VCaP (cell line): ENCODE data around the gene SLC9A9.
A peak's percentile ranks its signal among the peaks of the same experiment; 100 is the strongest.

Experiments used
- H3K27ac ChIP-seq: fragments of 450-650 bp; 2 replicates; pipeline ENCODE4 v1.5.1; 2017
- CTCF ChIP-seq: fragments of 450-650 bp; conservative IDR thresholded peaks from 2 replicates; pipeline ENCODE4 v1.5.1; 2017; ENCODE audit warnings: mild to moderate bottlenecking, moderate library complexity

Gene SLC9A9

GRCh38 chr3:143770391-143770790 is 77.9 kb downstream of the SLC9A9 start:
- H3K27ac ChIP-seq, result no peak overlapping the region
- no peak for TF ChIP-seq CTCF

GRCh38 chr3:143769616-143770015 is 78.7 kb downstream of the SLC9A9 start:
- no peak overlapping the region for H3K27ac ChIP-seq
- no peak for TF ChIP-seq CTCF

- no peak for TF ChIP-seq CTCF
- no peak overlapping the region for H3K27ac ChIP-seq
These were observed 83.4 kb downstream of the SLC9A9 start for GRCh38 chr3:143764840-143765239.

- TF ChIP-seq CTCF, result peak; percentile 79
- H3K27ac ChIP-seq, result no peak overlapping the region
These were observed 84.6 kb downstream of the SLC9A9 start for GRCh38 chr3:143763564-143764162.

GRCh38 chr3:143757691-143758090 is 90.6 kb downstream of the SLC9A9 start:
- TF ChIP-seq CTCF, result no peak
- H3K27ac ChIP-seq, result no peak overlapping the region

GRCh38 chr3:143755978-143756377 is 92.3 kb downstream of the SLC9A9 start:
- no peak for TF ChIP-seq CTCF
- H3K27ac ChIP-seq, result no peak overlapping the region

- TF ChIP-seq CTCF, result no peak
- H3K27ac ChIP-seq, result no peak overlapping the region
These were observed 94.2 kb downstream of the SLC9A9 start for GRCh38 chr3:143754090-143754489.
